Measurements from ENCODE around the gene TXNRD2. TPM values are rescaled to one million over a fixed set of nuclear protein-coding genes. Genes with fewer than 3 reads are reported as not detected.

The TXNRD2 gene
- total RNA-seq, 1 experiment from 2014 or later, result 29.5 TPM

- ChIA-PET CTCF (interaction anchor here (0.5 kb wide), 1 partner anchor 99 kb away, joined by 7 read pairs; no protein-coding TSS in a partner anchor), POLR2A (no interaction called here)
- in situ Hi-C loops (cut with HindIII; ENCODE audit: low pct_unique_long_range_greater_than_20kb, low sequenced_read_pairs), result no loop called here
Observed at GRCh38 chr22:19942157-19943081, 801 bp upstream of the TXNRD2 start.

More at GRCh38 chr22:19942157-19943081, 801 bp upstream of the TXNRD2 start:
- no TSS peak for BruUV-seq (replicated peaks)
- ATAC-seq (peak; percentile 54), DNase-seq (ENCODE audit: low read depth, low spot score) (no peak)
- H3K9me3 ChIP-seq (ENCODE audit: control insufficient read depth, insufficient read depth, low read depth, low read length), result no peaks in the 10 kb centered on the region
- H3K4me3 ChIP-seq (ENCODE audit: low read depth in 2 of 2, low read length in 2 of 2), result peak overlapping the region; percentile 68
- H3K4me1 ChIP-seq (ENCODE audit: control insufficient read depth, insufficient read depth, low read length), result peaks cover 22% of the 10 kb centered on the region
- H3K27me3 ChIP-seq (ENCODE audit: control insufficient read depth, insufficient read depth, low read length), result no peaks in the 10 kb centered on the region
- H3K36me3 ChIP-seq (ENCODE audit: control insufficient read depth, insufficient read depth, low read length), result peaks cover 5% of the 10 kb centered on the region; the same call in 1 of the 2 replicates
- H3K27ac ChIP-seq (ENCODE audit: low read length), result peak overlapping the region; percentile 94
- no peak for TF ChIP-seq REST (IDR thresholded peaks at IDR 0.05; ENCODE audit: insufficient read depth in 1 of 2, low read depth in 2 of 2, low read length in 1 of 2)
- TF ChIP-seq SIN3A (IDR thresholded peaks at IDR 0.05; ENCODE audit: borderline replicate concordance, insufficient read depth, low read depth, low read length), result no peak
- no peak for TF ChIP-seq TCF7L2 (IDR thresholded peaks at IDR 0.05; ENCODE audit: low read depth, low read length)
- no peak for TF ChIP-seq CTCF (IDR thresholded peaks at IDR 0.05)
- TF ChIP-seq POLR2AphosphoS5 (IDR thresholded peaks at IDR 0.05; ENCODE audit: low read depth, low read length), result no peak
- intact Hi-C loops (cut with micrococcal nuclease; ENCODE audit: unreplicated experiment), result no loop called here

Measured in Panc1 (cell line).